ENCODE measurements around the gene CST5.

The CST5 gene

GRCh38 chr20:23881371-23881770, 1.8 kb upstream of the CST5 start (continued):
- TF ChIP-seq GLI2 (tag by site-specific recombination; IDR thresholded peaks at IDR 0.05; ENCODE audit: borderline replicate concordance, low read depth) (no peak), ZNF121 (tag by site-specific recombination; IDR thresholded peaks at IDR 0.05) (no peak), ZNF302 (tag by site-specific recombination; IDR thresholded peaks at IDR 0.05; ENCODE audit: low read depth) (no peak), ZNF214 (tag by site-specific recombination; IDR thresholded peaks at IDR 0.05; ENCODE audit: borderline replicate concordance) (no peak), ZBTB11 (tag by site-specific recombination; conservative IDR thresholded peaks at IDR 0.05; ENCODE audit: low read depth) (no peak), ZNF10 (tag by site-specific recombination; IDR thresholded peaks at IDR 0.05) (no peak), TSHZ1 (tag by site-specific recombination; IDR thresholded peaks at IDR 0.05; ENCODE audit: borderline replicate concordance) (no peak), RBAK (tag by site-specific recombination; IDR thresholded peaks at IDR 0.05) (no peak), ZXDB (tag by site-specific recombination; IDR thresholded peaks at IDR 0.05) (no peak), ZNF335 (tag by site-specific recombination; conservative IDR thresholded peaks at IDR 0.05) (no peak)

GRCh38 chr20:23880417-23880816, 869 bp upstream of the CST5 start:
- H3K4me1 ChIP-seq (ENCODE audit: control insufficient read depth, insufficient read depth, low read length): no peaks in the 10 kb centered on the region
- H3K36me3 ChIP-seq (ENCODE audit: control insufficient read depth in 2 of 2, insufficient read depth in 1 of 2, low read length in 2 of 2): no peaks in the 10 kb centered on the region
- no peak for TF ChIP-seq ZNF529 (tag by site-specific recombination; IDR thresholded peaks at IDR 0.05; ENCODE audit: insufficient replicate concordance)
- no peak for TF ChIP-seq ZNF214 (tag by site-specific recombination; IDR thresholded peaks at IDR 0.05; ENCODE audit: borderline replicate concordance)
- no peak for TF ChIP-seq ZNF555 (tag by site-specific recombination; conservative IDR thresholded peaks at IDR 0.05)
- no peak for TF ChIP-seq GFI1B (tag by site-specific recombination; IDR thresholded peaks at IDR 0.05)
- TF ChIP-seq GLI2 (tag by site-specific recombination; IDR thresholded peaks at IDR 0.05; ENCODE audit: borderline replicate concordance, low read depth): no peak
- no peak for TF ChIP-seq ZNF530 (tag by site-specific recombination; IDR thresholded peaks at IDR 0.05; ENCODE audit: low read depth)
- TF ChIP-seq ZNF560 (tag by site-specific recombination; IDR thresholded peaks at IDR 0.05; ENCODE audit: borderline replicate concordance): no peak
- no peak for TF ChIP-seq ZBTB48 (tag by site-specific recombination; IDR thresholded peaks at IDR 0.05)
- TF ChIP-seq ZNF610 (tag by site-specific recombination; IDR thresholded peaks at IDR 0.05; ENCODE audit: borderline replicate concordance): no peak
- TF ChIP-seq ZNF660 (tag by site-specific recombination; IDR thresholded peaks at IDR 0.05): no peak
- TF ChIP-seq CTCF (tag by site-specific recombination; IDR thresholded peaks at IDR 0.05): no peak
- no peak for TF ChIP-seq ZNF704 (tag by site-specific recombination; IDR thresholded peaks at IDR 0.05)
- TF ChIP-seq ZNF488 (tag by site-specific recombination; IDR thresholded peaks at IDR 0.05): no peak
- no peak for TF ChIP-seq ZNF791 (tag by site-specific recombination; IDR thresholded peaks at IDR 0.05)
- TF ChIP-seq ZNF221 (tag by site-specific recombination; IDR thresholded peaks at IDR 0.05; ENCODE audit: borderline replicate concordance): no peak
- TF ChIP-seq ZNF596 (tag by site-specific recombination; IDR thresholded peaks at IDR 0.05): no peak
- TF ChIP-seq ZNF2 (tag by site-specific recombination; IDR thresholded peaks at IDR 0.05): no peak
- H3K27ac ChIP-seq (ENCODE audit: extremely low read depth, low read depth, low read length): no peak overlapping the region
- ChIA-PET CTCF (interaction anchor here (0.7 to 1.2 kb wide), 3 partner anchors 9 to 274 kb away, joined by 3 to 7 read pairs (median 3); no protein-coding TSS in a partner anchor), POLR2A (no interaction called here)
- no peak overlapping the region for H3K4me3 ChIP-seq (ENCODE audit: low read depth, low read length)
- H3K9me3 ChIP-seq (ENCODE audit: control insufficient read depth, insufficient read depth, low read depth, low read length): no peaks in the 10 kb centered on the region

Measured in HEK293 (cell line).